ENCODE measurements around the gene AKAP13. TPM values are rescaled to one million over a fixed set of nuclear protein-coding genes. Genes with fewer than 3 reads are reported as not detected.
A peak's percentile ranks its signal among the peaks of the same experiment; 100 is the strongest.

The AKAP13 gene
- total RNA-seq, 4 donors from 2014 or later = 189 to 405 (median 244) TPM

GRCh38 chr15:85554852-85555521 is 174.6 kb downstream of the AKAP13 start:
- intact Hi-C loops (cut with DNase I) = no loop called here
- Histone ChIP-seq H3K36me3 (no peaks in the 10 kb centered on the region), H3K4me1 (peaks cover 40 to 52% of the 10 kb centered on the region in 2 donors), H3K9me3 (no peaks in the 10 kb centered on the region), H3K4me3 (replicated peaks in 1 of 3) (no peak overlapping the region), H3K27ac (peak overlapping the region in 2 of 3 donors; percentile 59 to 75), H3K27me3 (no peaks in the 10 kb centered on the region)
- 57 to 59% methylated on average over 7 of the region's 7 CpGs for WGBS, 2 donors
- DNase-seq = peak; percentile 13 to 35
- peak in 1 of 2 donors; percentile 12 for TF ChIP-seq POLR2A (IDR thresholded peaks at IDR 0.05)
- no peak for TF ChIP-seq CTCF (IDR thresholded peaks at IDR 0.05)

- Histone ChIP-seq H3K4me1 (peaks cover 33 to 41% of the 10 kb centered on the region in 2 donors), H3K27me3 (no peaks in the 10 kb centered on the region), H3K36me3 (no peaks in the 10 kb centered on the region), H3K4me3 (replicated peaks in 1 of 3) (no peak overlapping the region), H3K9me3 (no peaks in the 10 kb centered on the region), H3K27ac (peak overlapping the region in 2 of 3 donors; percentile 59 to 75)
- intact Hi-C loops (cut with DNase I) = no loop called here
- DNase-seq = no peak
- TF ChIP-seq CTCF (IDR thresholded peaks at IDR 0.05) (no peak), POLR2A (IDR thresholded peaks at IDR 0.05) (no peak)
- WGBS, 2 donors = 90 to 91% methylated on average over 5 of the region's 5 CpGs
These were observed 175.6 kb downstream of the AKAP13 start for GRCh38 chr15:85555875-85556617.

GRCh38 chr15:85556618-85556895 is 176.2 kb downstream of the AKAP13 start:
- intact Hi-C loops (cut with DNase I) = no loop called here
- H3K27me3 ChIP-seq = no peaks in the 10 kb centered on the region
- no peak for DNase-seq
- no peak overlapping the region for H3K4me3 ChIP-seq (replicated peaks in 1 of 3)
- no peaks in the 10 kb centered on the region for H3K9me3 ChIP-seq
- peaks cover 28 to 36% of the 10 kb centered on the region in 2 donors for H3K4me1 ChIP-seq
- no peaks in the 10 kb centered on the region for H3K36me3 ChIP-seq
- WGBS, 2 donors = 93% methylated on average over 2 of the region's 2 CpGs
- TF ChIP-seq POLR2A (IDR thresholded peaks at IDR 0.05) = no peak
- TF ChIP-seq CTCF (IDR thresholded peaks at IDR 0.05) = no peak
- H3K27ac ChIP-seq = peak overlapping the region in 1 of 3 donors; percentile 75

GRCh38 chr15:85557385-85557784 is 177.0 kb downstream of the AKAP13 start:
- Histone ChIP-seq H3K27me3 (no peaks in the 10 kb centered on the region), H3K4me3 (replicated peaks in 1 of 3) (no peak overlapping the region), H3K4me1 (peaks cover 25 to 34% of the 10 kb centered on the region in 2 donors), H3K9me3 (no peaks in the 10 kb centered on the region), H3K36me3 (no peaks in the 10 kb centered on the region), H3K27ac (peak overlapping the region in 1 of 3 donors; percentile 1)
- TF ChIP-seq CTCF (IDR thresholded peaks at IDR 0.05) = no peak
- TF ChIP-seq POLR2A (IDR thresholded peaks at IDR 0.05) = no peak
- intact Hi-C loops (cut with DNase I) = no loop called here
- DNase-seq = no peak
- 75 to 81% methylated on average over 6 of the region's 6 CpGs for WGBS, 2 donors

- H3K36me3 ChIP-seq = no peaks in the 10 kb centered on the region
- no peak for DNase-seq
- 52 to 62% methylated on average over 5 of the region's 5 CpGs for WGBS, 2 donors
- intact Hi-C loops (cut with DNase I) = no loop called here
- H3K4me3 ChIP-seq (replicated peaks in 1 of 3) = no peak overlapping the region
- H3K27me3 ChIP-seq = no peaks in the 10 kb centered on the region
- TF ChIP-seq CTCF (IDR thresholded peaks at IDR 0.05) (no peak), POLR2A (IDR thresholded peaks at IDR 0.05) (no peak)
- H3K27ac ChIP-seq = peak overlapping the region in 2 of 3 donors; percentile 31 to 45
- peaks cover 35 to 45% of the 10 kb centered on the region in 2 donors for H3K4me1 ChIP-seq
- H3K9me3 ChIP-seq = no peaks in the 10 kb centered on the region
These were observed 178.4 kb downstream of the AKAP13 start for GRCh38 chr15:85558848-85559247.
